ENCODE measurements around the gene DISC1. TPM values are rescaled to one million over a fixed set of nuclear protein-coding genes. Genes with fewer than 3 reads are reported as not detected.

DISC1 gene
- total and polyA plus RNA-seq, 2 experiments from 2014 or later, result 2.1 to 6.5 TPM

- no peaks in the 10 kb centered on the region for H3K79me2 ChIP-seq (replicated peaks; ENCODE audit: insufficient read depth)
- Mint-ChIP-seq H3K4me1 (no peaks in the 10 kb centered on the region; the same call in 1 of the 3 replicates), H3K4me3 (no peak overlapping the region; the same call in 2 of the 3 replicates), H3K36me3 (ENCODE audit: low read depth) (peaks cover 15% of the 10 kb centered on the region), H3K27ac (no peak overlapping the region; the same call in 1 of the 2 replicates), H3K9me3 (peaks cover 18% of the 10 kb centered on the region), H3K27me3 (ENCODE audit: insufficient read depth, low read depth, poor library complexity) (peaks cover 8% of the 10 kb centered on the region)
- no peaks in the 10 kb centered on the region for H4K20me1 ChIP-seq (replicated peaks; ENCODE audit: insufficient read depth)
- no peaks in the 10 kb centered on the region for H3K36me3 ChIP-seq (ENCODE audit: insufficient read depth)
- no peak overlapping the region for H3K4me3 ChIP-seq
- H3K27ac ChIP-seq (ENCODE audit: low read depth), result no peak overlapping the region
- H2AFZ ChIP-seq, result no peak overlapping the region
- DNase-seq (ENCODE audit: low spot score), result no peak
- H3K9me2 ChIP-seq (ENCODE audit: insufficient read depth), result no peaks in the 10 kb centered on the region; the same call in 1 of the 2 replicates
- H3F3A ChIP-seq (replicated peaks; ENCODE audit: low read depth), result no peaks in the 10 kb centered on the region
- H3K27me3 ChIP-seq (ENCODE audit: insufficient read depth), result no peaks in the 10 kb centered on the region
- ATAC-seq, result no peak; the same call in 2 of the 3 replicates
- no peak overlapping the region for H3K4me2 ChIP-seq
- no peak for TF ChIP-seq NANOG (IDR thresholded peaks at IDR 0.05; ENCODE audit: borderline replicate concordance)
- no peak for TF ChIP-seq STAT1 (IDR thresholded peaks at IDR 0.05; ENCODE audit: unreplicated experiment)
- no peak for TF ChIP-seq POLR2AphosphoS5 (IDR thresholded peaks at IDR 0.05; ENCODE audit: low read depth)
- H3K4me1 ChIP-seq (ENCODE audit: insufficient read depth), result no peaks in the 10 kb centered on the region
Observed at GRCh38 chr1:231799363-231799986, 172.9 kb downstream of the DISC1 start.

GRCh38 chr1:231800108-231800507 is 173.5 kb downstream of the DISC1 start:
- H3K36me3 Mint-ChIP-seq (ENCODE audit: low read depth), result peaks cover 15% of the 10 kb centered on the region
- Histone ChIP-seq H3K36me3 (ENCODE audit: insufficient read depth) (no peaks in the 10 kb centered on the region), H2AFZ (no peak overlapping the region), H3F3A (replicated peaks; ENCODE audit: low read depth) (no peaks in the 10 kb centered on the region), H3K4me2 (no peak overlapping the region), H3K4me3 (no peak overlapping the region), H3K27me3 (ENCODE audit: insufficient read depth) (no peaks in the 10 kb centered on the region), H3K79me2 (replicated peaks; ENCODE audit: insufficient read depth) (no peaks in the 10 kb centered on the region), H3K27ac (ENCODE audit: low read depth) (no peak overlapping the region), H4K20me1 (replicated peaks; ENCODE audit: insufficient read depth) (no peaks in the 10 kb centered on the region), H3K9me2 (ENCODE audit: insufficient read depth) (no peaks in the 10 kb centered on the region; the same call in 1 of the 2 replicates), H3K4me1 (ENCODE audit: insufficient read depth) (no peaks in the 10 kb centered on the region)
- H3K9me3 Mint-ChIP-seq, result peaks cover 18% of the 10 kb centered on the region
- ATAC-seq, result no peak
- no peak overlapping the region for H3K27ac Mint-ChIP-seq
- no peaks in the 10 kb centered on the region; the same call in 1 of the 3 replicates for H3K4me1 Mint-ChIP-seq
- H3K27me3 Mint-ChIP-seq (ENCODE audit: insufficient read depth, low read depth, poor library complexity), result peaks cover 8% of the 10 kb centered on the region
- no peak overlapping the region; the same call in 2 of the 3 replicates for H3K4me3 Mint-ChIP-seq
- no peak for DNase-seq (ENCODE audit: low spot score)
- TF ChIP-seq REST (IDR thresholded peaks at IDR 0.05; ENCODE audit: unreplicated experiment), result no peak
- TF ChIP-seq ZNF114 (CRISPR knock-in tag; IDR thresholded peaks at IDR 0.05), result no peak
- no peak for TF ChIP-seq CREB1 (CRISPR knock-in tag; IDR thresholded peaks at IDR 0.05; ENCODE audit: low read depth)
- TF ChIP-seq JUNB (IDR thresholded peaks at IDR 0.05; ENCODE audit: unreplicated experiment), result no peak
- no peak for TF ChIP-seq ZNF331 (CRISPR knock-in tag; IDR thresholded peaks at IDR 0.05; ENCODE audit: low read depth)
- no peak for TF ChIP-seq EZH2phosphoT487 (IDR thresholded peaks at IDR 0.05; ENCODE audit: unreplicated experiment)
- TF ChIP-seq ETS1 (IDR thresholded peaks at IDR 0.05), result no peak
- TF ChIP-seq ZNF462 (CRISPR knock-in tag; IDR thresholded peaks at IDR 0.05), result no peak
- no peak for TF ChIP-seq POLR2AphosphoS5 (IDR thresholded peaks at IDR 0.05; ENCODE audit: low read depth)
- TF ChIP-seq NANOG (IDR thresholded peaks at IDR 0.05; ENCODE audit: borderline replicate concordance), result no peak
